GM19468 (cell line): ENCODE data around the gene POLR1C.
"Not testable (repeated sequence)": the region's sequence is repeated elsewhere in the genome, so short reads cannot be mapped to it uniquely, and the experiment has no call there.

ENCODE experiments used
- ATAC-seq: cut with Tn5 transposase; IDR thresholded peaks from one replicate; pipeline ENCODE4 v1.9.1; 2021; ENCODE audit warnings: mild to moderate bottlenecking, moderate library complexity, moderate number of reproducible peaks; ENCODE audit not compliant: unreplicated experiment; ENCODE audit errors: extremely low read depth

Gene POLR1C

DNA sequence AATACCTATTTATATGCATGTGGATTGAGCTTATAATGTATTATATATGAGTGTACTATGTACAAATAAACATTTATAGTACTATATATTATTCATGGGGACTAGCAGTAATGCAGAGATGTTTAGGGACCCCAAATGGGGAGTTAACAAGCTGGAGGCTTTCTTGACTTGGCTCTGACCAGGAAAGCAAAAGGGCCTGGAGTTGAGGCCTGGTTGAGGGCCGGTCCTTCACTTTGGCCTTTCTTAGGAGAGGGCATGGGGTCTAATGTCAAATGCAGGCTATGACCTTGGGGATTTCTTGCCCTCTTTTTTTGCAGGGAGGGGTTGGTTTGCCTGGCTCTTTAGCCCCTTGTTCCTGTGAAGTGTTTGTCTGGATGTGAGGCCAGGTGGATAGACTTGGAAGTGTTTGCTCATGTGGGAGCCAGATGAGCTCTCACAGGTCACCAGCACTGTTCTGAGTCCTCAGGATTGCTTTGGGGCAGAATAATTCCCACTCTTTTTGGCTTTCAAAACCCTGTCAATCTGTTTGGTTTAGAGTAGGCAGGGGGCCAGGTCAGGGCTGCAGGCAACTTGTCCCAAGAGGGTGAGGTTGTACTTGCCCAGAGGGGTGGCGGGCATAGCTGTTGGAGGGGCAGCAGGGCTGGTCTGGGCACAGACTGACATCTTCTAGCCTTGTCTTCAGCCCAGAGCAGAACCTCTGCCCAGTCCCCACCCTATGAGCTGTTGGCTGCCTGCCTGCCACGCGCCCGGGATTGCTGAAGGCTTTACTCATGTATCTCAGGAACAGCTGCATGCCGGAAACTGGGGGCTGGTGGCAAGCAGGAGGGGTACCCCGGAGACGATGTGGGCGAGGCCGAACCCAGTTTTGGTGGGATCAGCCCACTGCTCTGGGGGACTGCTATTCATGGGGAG lies 24.9 kb upstream of the POLR1C start:
- ATAC-seq, result no peak

DNA sequence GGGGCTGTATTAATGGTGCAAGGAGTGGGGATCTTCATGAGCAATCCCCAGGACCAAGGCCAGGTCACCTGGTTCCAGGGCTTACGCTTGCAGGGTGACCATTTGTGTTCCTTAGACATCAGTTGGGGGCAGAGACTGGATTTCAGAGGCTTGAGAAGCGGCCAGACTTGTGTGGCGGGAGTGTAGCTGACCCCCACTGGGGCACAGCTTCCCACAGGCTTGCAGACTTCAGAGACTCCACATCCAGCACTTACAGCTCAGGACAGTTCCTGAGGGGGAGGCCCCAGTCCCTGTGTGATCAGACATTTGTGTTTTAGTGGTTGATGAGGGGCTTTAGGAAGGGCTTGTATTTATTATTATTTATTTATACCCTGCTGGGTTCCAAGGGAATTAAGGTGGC lies 24.2 kb upstream of the POLR1C start:
- no peak for ATAC-seq

DNA sequence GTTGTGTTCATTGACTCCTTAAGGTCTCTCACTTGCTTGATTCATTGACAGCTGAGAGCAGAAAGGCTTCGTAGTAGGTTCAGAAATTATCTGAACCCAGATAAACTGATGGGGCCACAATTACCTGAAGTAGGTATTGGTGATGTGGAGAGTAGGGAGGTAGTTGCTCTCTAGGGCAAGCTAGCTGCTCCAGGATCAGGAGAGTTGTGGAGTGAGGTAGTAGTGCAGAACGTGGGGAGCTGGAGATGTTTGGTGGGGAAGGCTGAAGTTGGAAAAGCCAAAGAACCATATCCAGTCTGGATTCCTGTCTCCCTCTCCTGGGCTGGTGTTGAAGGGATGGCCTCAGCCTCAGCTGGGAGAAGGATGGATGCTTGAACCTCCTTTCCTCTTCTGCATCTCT lies 23.7 kb upstream of the POLR1C start:
- ATAC-seq, result no peak

DNA sequence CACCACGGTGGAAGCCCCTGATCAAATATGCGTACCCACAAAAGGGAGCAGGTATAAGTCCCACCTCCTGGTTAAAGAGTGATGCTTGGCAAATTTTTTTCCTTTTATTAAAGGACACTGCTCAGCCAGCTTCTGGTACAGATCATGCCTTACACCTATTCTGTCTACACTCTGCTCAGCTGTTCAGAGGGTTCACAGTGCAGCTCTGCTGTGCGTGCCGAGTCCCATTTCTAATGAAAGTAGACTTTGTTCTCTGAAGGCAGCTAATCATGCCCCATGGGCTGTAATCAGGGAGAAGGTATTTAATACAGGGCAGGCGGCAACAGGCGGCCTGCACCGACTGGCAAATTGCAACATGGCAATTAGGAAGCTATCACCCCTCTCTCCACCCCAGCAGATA lies 23.1 kb upstream of the POLR1C start:
- no peak for ATAC-seq

DNA sequence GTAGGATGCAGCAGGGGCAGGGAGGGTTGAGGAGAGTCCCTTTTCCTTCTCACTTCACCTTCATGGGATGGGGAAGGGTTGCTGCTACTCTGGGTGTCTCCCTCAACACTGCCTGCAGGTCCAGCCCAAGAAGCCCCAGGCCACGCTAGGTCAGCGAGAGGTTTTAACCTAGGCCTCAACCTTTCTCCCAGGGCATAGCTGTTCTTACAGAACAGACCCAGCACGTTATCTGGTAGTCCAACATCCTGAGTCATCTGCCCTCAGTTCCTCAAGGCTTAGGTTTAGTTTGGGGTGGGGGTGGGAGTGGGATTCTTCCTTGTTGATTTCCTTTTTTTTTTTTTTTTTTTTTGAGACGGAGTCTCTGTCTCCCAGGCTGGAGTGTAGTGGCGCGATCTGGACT lies 22.6 kb upstream of the POLR1C start:
- no peak for ATAC-seq

DNA sequence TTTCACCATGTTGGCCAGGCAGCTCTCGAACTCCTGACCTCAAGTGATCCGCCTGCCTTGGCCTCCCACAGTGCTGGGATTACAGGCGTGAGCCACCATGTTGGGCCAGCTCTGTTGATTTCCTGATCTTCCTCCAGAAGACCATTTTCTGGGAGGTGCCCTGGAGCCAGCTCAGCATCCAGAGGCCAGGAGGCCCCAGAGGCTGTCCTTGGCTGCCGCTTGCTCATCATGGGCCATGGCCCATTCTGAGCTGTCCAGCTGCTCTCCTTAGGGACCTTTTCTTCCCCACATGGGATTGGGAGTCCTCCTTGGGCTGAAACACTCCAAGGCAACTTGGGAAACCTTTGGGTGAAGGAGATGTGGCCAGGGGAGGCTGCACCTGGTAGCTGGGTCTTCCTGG lies 22.1 kb upstream of the POLR1C start:
- no peak for ATAC-seq

DNA sequence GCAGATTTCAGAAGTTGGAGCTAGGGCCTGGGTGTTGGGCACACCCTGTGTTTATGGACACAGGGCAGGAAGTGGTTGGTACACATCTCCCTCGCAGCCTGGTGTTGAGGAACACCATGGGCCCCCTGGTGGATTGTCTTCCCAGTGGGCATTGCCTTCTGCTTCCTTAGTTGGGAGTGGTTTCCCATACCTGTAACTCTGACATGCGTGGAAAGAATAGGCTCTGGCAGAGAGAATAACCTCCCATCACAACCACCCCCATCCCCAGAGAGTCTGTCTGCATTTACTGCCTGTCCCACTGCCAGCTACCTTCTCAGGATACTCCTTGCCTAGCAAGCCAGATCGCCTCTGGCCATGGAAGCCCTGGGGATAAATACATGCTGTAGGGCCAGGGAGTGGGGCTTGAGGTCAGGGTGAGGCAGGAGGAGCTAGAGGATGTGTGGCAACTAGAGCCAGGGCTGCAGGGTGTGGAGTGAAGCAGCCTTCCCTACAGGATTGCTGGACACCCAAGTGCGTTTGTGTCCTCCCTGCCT lies 21.4 kb upstream of the POLR1C start:
- ATAC-seq, result no peak

DNA sequence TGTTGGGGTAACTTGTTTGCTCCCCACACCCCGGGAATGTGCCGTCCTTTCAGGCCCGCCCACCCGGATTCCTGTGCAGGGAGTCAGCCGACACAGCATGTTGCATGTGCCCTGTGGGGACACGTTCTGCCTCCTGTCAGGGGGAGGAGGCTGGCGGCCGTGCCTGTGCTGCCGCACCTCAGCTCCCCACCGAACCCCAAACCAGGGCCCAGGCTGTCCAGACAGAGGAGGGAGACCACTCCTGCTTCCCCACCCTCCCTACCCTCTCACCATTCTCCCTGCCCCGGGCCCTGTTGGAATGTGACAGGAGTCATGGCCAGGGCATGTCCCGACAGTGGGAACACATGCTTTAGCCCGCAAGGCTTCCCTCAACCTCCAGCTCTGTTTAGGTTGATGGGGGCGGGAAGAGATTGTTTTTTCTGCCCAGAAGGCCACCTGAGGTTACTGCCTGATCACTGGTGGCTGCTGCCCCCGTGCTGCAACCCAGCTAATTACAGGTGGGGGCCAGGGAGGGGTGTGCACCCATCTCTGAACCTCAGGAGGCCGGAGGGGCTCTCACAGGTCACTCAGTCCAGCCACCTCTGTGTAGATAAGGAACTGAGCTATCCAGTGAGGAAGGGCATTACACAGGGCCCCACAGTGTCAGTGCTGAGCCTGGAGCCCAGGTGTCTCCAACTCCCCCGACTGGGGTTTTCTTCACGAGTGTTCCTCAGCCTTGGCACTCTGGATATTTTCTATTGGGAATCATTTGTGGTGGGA lies 20.3 kb upstream of the POLR1C start:
- no peak for ATAC-seq

DNA sequence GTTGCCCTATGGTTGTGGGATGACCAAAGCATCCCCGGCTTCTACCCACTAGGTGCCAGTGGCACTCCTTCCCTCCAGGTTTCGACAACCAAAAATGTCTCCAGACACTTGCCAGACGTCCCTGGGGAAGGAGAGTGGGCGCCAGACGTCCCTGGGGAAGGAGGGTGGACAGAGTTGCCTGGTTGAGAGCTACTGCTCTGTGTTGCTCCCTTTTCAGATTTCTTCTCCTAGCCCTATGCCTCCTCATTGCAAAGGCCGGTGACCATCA lies 19.8 kb upstream of the POLR1C start:
- ATAC-seq, result no peak

DNA sequence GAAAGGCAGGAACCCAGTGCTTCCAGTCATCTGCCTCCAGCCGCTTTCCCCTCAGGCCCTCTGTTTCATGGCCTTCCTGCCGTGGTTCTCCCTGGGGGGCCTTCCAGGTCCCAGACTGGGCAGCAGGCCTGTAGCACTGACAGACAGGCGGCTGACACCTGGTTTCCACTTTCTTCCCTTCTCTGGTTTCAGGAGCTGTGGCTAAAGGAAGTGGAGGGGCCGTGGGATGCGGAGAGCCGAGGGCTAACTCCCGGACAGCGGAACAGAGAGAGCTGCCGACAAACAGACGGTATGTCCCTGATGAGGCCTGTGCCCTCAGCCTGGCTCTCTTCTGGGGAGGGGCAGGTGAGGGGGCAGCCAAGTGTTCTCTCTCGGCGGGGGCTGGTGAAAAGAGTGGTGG lies 19.2 kb upstream of the POLR1C start:
- ATAC-seq, result no peak

DNA sequence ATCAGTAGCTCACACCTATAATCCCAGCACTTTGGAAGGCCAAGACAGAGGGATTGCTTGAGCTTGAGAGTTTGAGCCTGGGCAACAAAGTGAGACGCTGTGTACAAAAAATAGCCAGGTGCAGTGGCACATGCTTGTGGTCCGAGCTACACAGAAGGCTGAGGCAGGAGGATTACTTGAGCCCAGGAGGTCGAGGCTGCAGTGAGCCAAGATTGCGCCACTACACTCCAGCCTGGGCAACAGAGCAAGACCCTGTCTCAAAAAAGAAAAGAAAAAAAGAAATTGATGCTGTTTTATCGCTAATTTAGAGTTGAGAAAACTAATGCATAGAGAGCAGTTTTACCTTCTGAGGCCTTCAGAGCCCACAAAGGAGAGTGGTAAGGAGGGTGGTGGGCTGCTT lies 18.6 kb upstream of the POLR1C start:
- not testable (repeated sequence) for ATAC-seq

DNA sequence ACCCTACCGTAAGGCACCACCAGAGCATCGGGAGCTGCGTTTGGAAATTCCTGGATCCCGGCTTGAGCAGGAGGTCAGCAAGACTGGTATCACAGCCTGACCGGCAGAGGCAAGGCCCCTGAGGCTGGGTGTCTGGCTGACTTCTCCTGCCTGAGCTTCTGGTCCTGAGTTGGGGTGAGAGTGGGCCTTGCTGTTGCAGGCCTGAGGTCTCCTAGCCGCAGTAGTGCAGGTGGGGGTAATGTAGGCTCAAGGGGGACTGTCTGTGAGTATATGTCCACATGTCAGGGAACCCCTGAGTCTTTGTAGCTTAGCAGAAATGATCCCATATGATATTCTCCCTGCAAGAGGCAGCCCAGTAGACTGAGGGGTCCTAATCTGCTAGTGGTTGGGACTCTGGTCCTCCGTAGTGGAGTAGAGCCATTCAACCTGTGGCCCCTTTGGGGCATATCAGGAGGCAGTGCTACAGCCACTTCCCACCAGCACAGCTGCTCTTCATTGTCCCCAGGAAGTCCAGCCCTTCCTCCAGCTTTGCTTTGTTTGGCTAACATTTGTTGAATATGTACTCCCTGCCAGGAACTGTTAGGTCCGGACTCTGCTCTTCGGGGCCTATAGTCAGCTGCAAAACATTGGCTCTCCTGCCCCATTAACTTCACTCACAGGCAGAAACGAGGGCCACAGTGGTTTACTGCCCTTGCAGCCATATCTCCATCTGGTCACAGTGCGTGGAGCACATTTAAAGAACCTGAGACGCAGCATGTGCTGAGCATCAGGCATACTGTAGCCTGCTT lies 17.7 kb upstream of the POLR1C start:
- ATAC-seq, result no peak

DNA sequence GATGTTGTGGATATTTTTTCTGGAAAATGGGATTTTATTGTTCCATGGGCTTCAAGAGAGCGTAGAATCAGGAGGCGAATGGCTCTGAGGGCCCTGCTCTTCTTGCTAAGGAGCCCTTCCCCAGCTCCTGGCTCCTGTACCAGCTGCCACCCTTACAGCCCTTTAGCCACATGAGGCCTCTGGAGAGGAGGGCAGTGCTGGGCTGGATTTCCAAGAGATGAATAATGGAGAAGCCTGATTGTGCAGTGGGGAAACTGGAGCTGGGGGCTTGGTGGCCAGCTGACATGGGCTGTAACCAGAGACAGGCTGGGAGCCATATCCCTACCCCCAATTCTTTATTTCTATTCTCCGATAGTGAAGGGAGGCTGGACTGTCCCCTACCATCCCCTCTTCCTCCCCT lies 16.0 kb upstream of the POLR1C start:
- ATAC-seq, result no peak

DNA sequence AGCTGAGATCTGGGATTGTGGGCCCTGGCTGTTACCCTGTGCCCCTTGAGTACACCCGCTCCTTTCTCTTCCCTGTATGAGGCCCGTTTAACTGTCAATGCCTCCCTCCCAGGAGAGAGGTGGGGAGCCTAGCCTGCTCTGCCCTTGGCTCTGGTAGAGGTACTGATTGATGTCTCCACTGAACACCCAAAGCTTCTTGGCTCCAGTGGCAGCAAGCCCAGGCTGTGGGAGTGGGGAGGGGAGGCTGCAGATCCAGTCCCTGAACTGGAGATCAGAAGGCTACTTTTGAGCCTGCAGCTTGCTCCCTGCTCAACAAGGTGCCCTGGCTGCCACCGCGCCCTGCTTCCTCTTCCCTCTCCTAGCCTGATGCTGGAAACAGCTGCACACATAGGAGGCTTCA lies 14.2 kb upstream of the POLR1C start:
- no peak for ATAC-seq

DNA sequence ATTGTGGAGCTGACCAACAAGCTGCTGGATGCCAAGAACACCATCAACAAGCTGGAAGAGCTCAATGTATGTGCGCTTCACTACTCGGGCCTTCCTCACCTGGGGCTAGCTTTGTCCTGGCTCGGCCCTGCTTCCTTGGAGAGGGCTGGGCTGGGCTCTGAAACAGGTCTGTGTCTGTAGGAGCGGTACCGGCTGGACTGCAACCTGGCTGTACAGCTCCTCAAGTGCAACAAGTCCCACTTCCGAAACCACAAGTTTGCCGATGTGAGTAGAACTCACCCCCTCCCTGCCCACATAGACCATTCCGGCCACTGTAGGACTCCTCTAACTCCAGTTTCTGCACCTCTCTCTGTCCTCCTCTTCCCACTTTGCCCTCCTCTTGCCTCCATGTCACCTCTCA lies 13.4 kb upstream of the POLR1C start:
- ATAC-seq, result no peak

DNA sequence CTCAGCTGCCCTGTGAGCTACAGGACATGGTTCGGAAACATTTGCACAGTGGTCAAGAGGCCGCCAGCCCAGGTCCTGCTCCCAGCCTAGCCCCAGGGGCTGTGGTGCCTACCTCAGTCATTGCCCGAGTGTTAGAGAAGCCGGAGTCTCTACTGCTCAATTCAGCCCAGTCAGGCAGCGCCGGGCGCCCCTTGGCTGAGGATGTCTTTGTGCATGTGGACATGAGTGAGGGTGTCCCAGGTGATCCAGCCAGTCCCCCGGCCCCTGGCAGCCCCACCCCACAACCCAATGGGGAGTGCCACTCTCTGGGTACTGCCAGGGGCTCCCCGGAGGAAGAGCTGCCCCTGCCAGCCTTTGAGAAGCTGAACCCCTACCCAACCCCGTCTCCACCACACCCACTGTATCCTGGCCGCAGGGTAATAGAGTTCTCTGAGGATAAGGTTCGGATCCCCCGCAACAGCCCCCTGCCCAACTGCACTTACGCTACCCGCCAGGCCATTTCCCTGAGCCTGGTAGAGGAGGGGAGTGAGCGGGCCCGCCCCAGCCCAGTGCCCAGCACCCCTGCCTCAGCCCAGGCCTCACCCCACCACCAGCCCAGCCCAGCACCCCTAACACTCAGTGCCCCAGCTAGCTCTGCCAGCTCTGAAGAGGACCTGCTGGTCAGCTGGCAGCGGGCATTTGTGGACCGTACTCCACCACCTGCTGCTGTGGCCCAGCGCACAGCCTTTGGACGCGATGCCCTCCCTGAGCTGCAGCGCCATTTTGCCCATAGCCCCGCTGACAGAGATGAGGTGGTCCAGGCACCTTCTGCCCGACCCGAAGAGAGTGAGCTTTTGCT lies 11.9 kb upstream of the POLR1C start:
- ATAC-seq, result no peak

DNA sequence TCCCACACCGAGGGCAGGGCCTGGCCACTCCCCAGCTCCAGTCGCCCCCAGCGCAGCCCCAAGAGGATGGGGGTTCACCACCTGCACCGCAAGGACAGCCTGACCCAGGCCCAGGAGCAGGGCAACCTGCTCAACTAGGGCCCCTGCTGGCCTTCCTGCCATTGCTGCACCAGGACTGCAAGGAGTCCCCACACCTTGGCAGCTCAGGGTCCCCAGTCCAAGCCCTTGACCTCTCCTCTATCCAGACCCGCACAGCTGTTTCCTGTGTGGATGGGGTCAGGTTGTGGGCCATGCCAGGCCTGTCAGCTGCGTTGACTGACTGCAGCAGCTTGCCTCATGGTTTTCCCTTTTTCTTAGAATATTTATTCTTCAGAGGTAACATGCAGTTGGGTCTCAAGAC lies 11.2 kb upstream of the POLR1C start:
- no peak for ATAC-seq

DNA sequence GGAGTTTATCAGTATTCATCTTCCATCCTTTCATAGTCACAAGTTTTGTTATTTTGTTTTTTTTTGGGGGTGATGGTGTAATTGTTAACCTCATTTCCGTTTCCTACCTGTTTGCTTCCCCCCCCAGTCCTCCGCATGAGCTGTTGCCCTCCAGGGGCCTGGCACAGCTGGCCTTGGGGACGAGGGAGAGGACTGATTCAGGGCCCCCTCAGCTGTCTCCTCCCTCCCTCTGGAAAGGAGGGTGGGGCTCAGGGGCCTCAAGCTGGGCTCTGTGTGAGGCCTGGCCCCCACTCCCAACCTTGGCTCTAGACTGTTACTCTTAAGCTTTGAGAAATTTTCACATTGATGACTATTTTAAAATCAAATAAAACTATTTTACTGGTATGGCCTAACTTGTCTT lies 10.7 kb upstream of the POLR1C start:
- no peak for ATAC-seq

DNA sequence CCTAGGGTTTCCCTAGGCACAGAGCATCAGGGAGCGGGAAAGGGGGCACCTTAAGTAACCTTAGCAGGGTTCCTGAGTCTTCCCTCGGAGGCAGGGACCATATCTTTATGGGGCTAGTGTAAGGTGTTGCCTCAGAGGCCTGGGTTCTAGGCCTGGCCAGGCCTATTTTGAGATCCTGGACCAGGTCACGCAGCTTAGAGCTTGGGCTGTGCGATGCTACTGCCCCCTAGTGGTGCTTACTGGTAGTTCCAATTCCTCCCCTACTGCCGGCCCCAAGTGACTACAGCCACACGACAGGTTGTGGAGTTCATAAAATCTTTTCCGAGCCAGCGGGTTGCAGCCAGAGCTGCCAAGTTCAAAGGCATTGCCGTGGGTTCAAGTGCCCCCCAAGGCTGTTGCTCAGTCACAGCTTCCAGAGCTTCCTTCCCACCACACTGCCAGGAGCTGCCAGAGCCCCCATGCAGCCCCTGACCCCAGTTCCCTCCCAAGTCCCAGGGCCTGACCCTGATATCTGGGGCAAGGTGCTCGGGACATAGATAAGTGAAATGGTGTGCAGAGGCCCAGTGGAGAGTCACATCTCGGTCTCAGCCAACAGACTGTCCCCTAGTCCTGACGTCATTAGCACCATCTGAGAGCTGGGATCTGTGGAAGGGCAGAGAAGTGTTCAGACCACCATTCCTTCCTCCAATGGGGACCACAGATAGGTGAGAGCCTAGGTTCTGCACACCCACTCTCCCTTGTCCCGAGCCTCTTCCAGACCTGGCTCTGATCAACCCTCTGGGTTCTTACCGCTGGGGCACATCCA lies 10.0 kb upstream of the POLR1C start:
- ATAC-seq, result no peak
